ENCODE data around the gene PLPP1.

PLPP1 gene

GRCh38 chr5:55534436-55535198 lies at the start of gene PLPP1:
PLPP1 (minus strand) TSS chr5:55534964; CDS start chr5:55534629, 335 bp downstream.
- no peaks in the 10 kb centered on the region for H3K27me3 ChIP-seq (ENCODE audit: insufficient read depth, low read length)

GRCh38 chr5:55583578-55583977 lies 48.8 kb upstream of the PLPP1 start:
- Histone ChIP-seq H3K4me3 (ENCODE audit: low read length) (no peak overlapping the region), H3K9ac (ENCODE audit: low read depth, low read length) (no peak overlapping the region), H3K27me3 (ENCODE audit: insufficient read depth, low read length) (no peaks in the 10 kb centered on the region), H3K36me3 (ENCODE audit: insufficient read depth, low read depth, low read length) (no peaks in the 10 kb centered on the region), H3K4me1 (ENCODE audit: insufficient read depth, low read length) (no peaks in the 10 kb centered on the region), H3K9me3 (ENCODE audit: insufficient read depth, low read depth, low read length) (no peaks in the 10 kb centered on the region), H3K27ac (ENCODE audit: low read length) (no peak overlapping the region)

More at GRCh38 chr5:55534436-55535198, at the start of gene PLPP1:
- peak within 1 kb of the TSS; percentile 13 for H3K27ac ChIP-seq (ENCODE audit: low read length)
- peaks cover 21% of the 10 kb centered on the region; the same call in 1 of the 2 replicates for H3K4me1 ChIP-seq (ENCODE audit: insufficient read depth, low read length)
- peak within 1 kb of the TSS; percentile 90 for H3K4me3 ChIP-seq (ENCODE audit: low read length)
- peaks cover 16% of the 10 kb centered on the region; the same call in 1 of the 2 replicates for H3K36me3 ChIP-seq (ENCODE audit: insufficient read depth, low read depth, low read length)
- H3K9me3 ChIP-seq (ENCODE audit: insufficient read depth, low read depth, low read length) = no peaks in the 10 kb centered on the region
- H3K9ac ChIP-seq (ENCODE audit: low read depth, low read length) = peak within 1 kb of the TSS; percentile 73; the same call in 1 of the 2 replicates

GRCh38 chr5:55582256-55582655 lies 47.5 kb upstream of the PLPP1 start:
- Histone ChIP-seq H3K27me3 (ENCODE audit: insufficient read depth, low read length) (no peaks in the 10 kb centered on the region), H3K27ac (ENCODE audit: low read length) (no peak overlapping the region), H3K36me3 (ENCODE audit: insufficient read depth, low read depth, low read length) (no peaks in the 10 kb centered on the region), H3K4me3 (ENCODE audit: low read length) (no peak overlapping the region), H3K4me1 (ENCODE audit: insufficient read depth, low read length) (peaks cover 3% of the 10 kb centered on the region; the same call in 1 of the 2 replicates), H3K9me3 (ENCODE audit: insufficient read depth, low read depth, low read length) (no peaks in the 10 kb centered on the region), H3K9ac (ENCODE audit: low read depth, low read length) (no peak overlapping the region)

GRCh38 chr5:55580042-55580441 lies 45.3 kb upstream of the PLPP1 start:
- Histone ChIP-seq H3K27ac (ENCODE audit: low read length) (no peak overlapping the region), H3K4me1 (ENCODE audit: insufficient read depth, low read length) (peaks cover 11% of the 10 kb centered on the region; the same call in 1 of the 2 replicates), H3K9ac (ENCODE audit: low read depth, low read length) (no peak overlapping the region), H3K27me3 (ENCODE audit: insufficient read depth, low read length) (no peaks in the 10 kb centered on the region), H3K9me3 (ENCODE audit: insufficient read depth, low read depth, low read length) (no peaks in the 10 kb centered on the region), H3K4me3 (ENCODE audit: low read length) (no peak overlapping the region), H3K36me3 (ENCODE audit: insufficient read depth, low read depth, low read length) (no peaks in the 10 kb centered on the region)

- no peak overlapping the region for H3K4me3 ChIP-seq (ENCODE audit: low read length)
- peaks cover 11% of the 10 kb centered on the region; the same call in 1 of the 2 replicates for H3K4me1 ChIP-seq (ENCODE audit: insufficient read depth, low read length)
- no peaks in the 10 kb centered on the region for H3K27me3 ChIP-seq (ENCODE audit: insufficient read depth, low read length)
- H3K27ac ChIP-seq (ENCODE audit: low read length) = no peak overlapping the region
- no peak overlapping the region for H3K9ac ChIP-seq (ENCODE audit: low read depth, low read length)
- no peaks in the 10 kb centered on the region for H3K36me3 ChIP-seq (ENCODE audit: insufficient read depth, low read depth, low read length)
- no peaks in the 10 kb centered on the region for H3K9me3 ChIP-seq (ENCODE audit: insufficient read depth, low read depth, low read length)
Observed at GRCh38 chr5:55578771-55579170, 44.0 kb upstream of the PLPP1 start.

GRCh38 chr5:55577353-55578060 lies 42.7 kb upstream of the PLPP1 start:
- no peak overlapping the region for H3K27ac ChIP-seq (ENCODE audit: low read length)
- H3K9ac ChIP-seq (ENCODE audit: low read depth, low read length) = no peak overlapping the region
- H3K4me1 ChIP-seq (ENCODE audit: insufficient read depth, low read length) = peaks cover 11% of the 10 kb centered on the region; the same call in 1 of the 2 replicates
- H3K9me3 ChIP-seq (ENCODE audit: insufficient read depth, low read depth, low read length) = no peaks in the 10 kb centered on the region
- no peaks in the 10 kb centered on the region for H3K27me3 ChIP-seq (ENCODE audit: insufficient read depth, low read length)
- no peaks in the 10 kb centered on the region for H3K36me3 ChIP-seq (ENCODE audit: insufficient read depth, low read depth, low read length)
- no peak overlapping the region for H3K4me3 ChIP-seq (ENCODE audit: low read length)

- Histone ChIP-seq H3K36me3 (ENCODE audit: insufficient read depth, low read depth, low read length) (no peaks in the 10 kb centered on the region), H3K27ac (ENCODE audit: low read length) (no peak overlapping the region), H3K27me3 (ENCODE audit: insufficient read depth, low read length) (no peaks in the 10 kb centered on the region), H3K9ac (ENCODE audit: low read depth, low read length) (no peak overlapping the region), H3K4me3 (ENCODE audit: low read length) (no peak overlapping the region), H3K4me1 (ENCODE audit: insufficient read depth, low read length) (peaks cover 17% of the 10 kb centered on the region; the same call in 1 of the 2 replicates), H3K9me3 (ENCODE audit: insufficient read depth, low read depth, low read length) (no peaks in the 10 kb centered on the region)
Observed at GRCh38 chr5:55576661-55577060, 41.9 kb upstream of the PLPP1 start.

- H3K4me1 ChIP-seq (ENCODE audit: insufficient read depth, low read length) = peaks cover 18% of the 10 kb centered on the region; the same call in 1 of the 2 replicates
Observed at GRCh38 chr5:55575815-55576583, 41.2 kb upstream of the PLPP1 start.

GRCh38 chr5:55572600-55572999 lies 37.8 kb upstream of the PLPP1 start:
- peak overlapping the region; percentile 70 for H3K27ac ChIP-seq (ENCODE audit: low read length)
- H3K9ac ChIP-seq (ENCODE audit: low read depth, low read length) = peak overlapping the region; percentile 68
- no peaks in the 10 kb centered on the region for H3K9me3 ChIP-seq (ENCODE audit: insufficient read depth, low read depth, low read length)
- no peaks in the 10 kb centered on the region for H3K36me3 ChIP-seq (ENCODE audit: insufficient read depth, low read depth, low read length)
- no peak overlapping the region for H3K4me3 ChIP-seq (ENCODE audit: low read length)
- peaks cover 40% of the 10 kb centered on the region for H3K4me1 ChIP-seq (ENCODE audit: insufficient read depth, low read length)
- no peaks in the 10 kb centered on the region for H3K27me3 ChIP-seq (ENCODE audit: insufficient read depth, low read length)

More at GRCh38 chr5:55575815-55576583, 41.2 kb upstream of the PLPP1 start:
- Histone ChIP-seq H3K9ac (ENCODE audit: low read depth, low read length) (no peak overlapping the region), H3K36me3 (ENCODE audit: insufficient read depth, low read depth, low read length) (no peaks in the 10 kb centered on the region), H3K27ac (ENCODE audit: low read length) (peak overlapping the region; percentile 7), H3K9me3 (ENCODE audit: insufficient read depth, low read depth, low read length) (no peaks in the 10 kb centered on the region), H3K27me3 (ENCODE audit: insufficient read depth, low read length) (no peaks in the 10 kb centered on the region), H3K4me3 (ENCODE audit: low read length) (no peak overlapping the region)

- no peaks in the 10 kb centered on the region for H3K27me3 ChIP-seq (ENCODE audit: insufficient read depth, low read length)
- peak overlapping the region; percentile 22; the same call in 1 of the 2 replicates for H3K4me3 ChIP-seq (ENCODE audit: low read length)
- peak overlapping the region; percentile 70 for H3K27ac ChIP-seq (ENCODE audit: low read length)
- no peaks in the 10 kb centered on the region for H3K9me3 ChIP-seq (ENCODE audit: insufficient read depth, low read depth, low read length)
- no peaks in the 10 kb centered on the region for H3K36me3 ChIP-seq (ENCODE audit: insufficient read depth, low read depth, low read length)
- peak overlapping the region; percentile 68 for H3K9ac ChIP-seq (ENCODE audit: low read depth, low read length)
- H3K4me1 ChIP-seq (ENCODE audit: insufficient read depth, low read length) = peaks cover 40% of the 10 kb centered on the region
Observed at GRCh38 chr5:55572020-55572419, 37.3 kb upstream of the PLPP1 start.

- no peaks in the 10 kb centered on the region for H3K36me3 ChIP-seq (ENCODE audit: insufficient read depth, low read depth, low read length)
- H3K9me3 ChIP-seq (ENCODE audit: insufficient read depth, low read depth, low read length) = no peaks in the 10 kb centered on the region
- H3K4me3 ChIP-seq (ENCODE audit: low read length) = 0 out of 2 replicates have a peak overlapping the region, but pooled peaks have one; percentile 1
- peak overlapping the region; percentile 97 for H3K27ac ChIP-seq (ENCODE audit: low read length)
- peaks cover 32% of the 10 kb centered on the region for H3K4me1 ChIP-seq (ENCODE audit: insufficient read depth, low read length)
- peak overlapping the region; percentile 75 for H3K9ac ChIP-seq (ENCODE audit: low read depth, low read length)
- no peaks in the 10 kb centered on the region for H3K27me3 ChIP-seq (ENCODE audit: insufficient read depth, low read length)
Observed at GRCh38 chr5:55570570-55570969, 35.8 kb upstream of the PLPP1 start.
